Body of pancreas (tissue), 4 donors: ENCODE results near the gene BMPR2. TPM values are rescaled to one million over a fixed set of nuclear protein-coding genes. Genes with fewer than 3 reads are reported as not detected.

Experiments
- ATAC-seq: fragments of 150-250 bp; one replicate; pipeline ENCODE4 v1.9.1; 2016
- DNase-seq, 4 donors: peaks; one replicate each; pipeline ENCODE4 v3.0.0-alpha.2; 2019
- H3K27ac ChIP-seq, 4 donors: fragments of 200-600 bp; sonication (generic); 1 replicate in 3 of 4; 2 replicates in 1 of 4; pipeline versions ENCODE4 v1.5.1 to v1.6.1; 2016 to 2019; ENCODE audit warnings: mild to moderate bottlenecking in 1 of 4, mixed read lengths in 1 of 4, moderate library complexity in 1 of 4
- H3K27me3 ChIP-seq, 2 donors: fragments of 200-600 bp; sonication (generic); one replicate each; pipeline ENCODE4 v1.6.0; 2016; ENCODE audit warnings: mild to moderate bottlenecking in 1 of 2
- H3K36me3 ChIP-seq, 2 donors: fragments of 200-600 bp; sonication (generic); replicated peaks in 1 of 2; 2 replicates each; pipeline ENCODE4 v1.5.1; 2016; ENCODE audit warnings: low read depth in 2 of 2; ENCODE audit not compliant: insufficient read depth in 1 of 2
- H3K4me1 ChIP-seq: fragments of 200-600 bp; sonication (generic); one replicate; pipeline ENCODE4 v1.6.0; 2016
- H3K4me3 ChIP-seq, 2 donors: fragments of 200-600 bp; sonication (generic); 1 replicate in 1 of 2; 2 replicates in 1 of 2; pipeline ENCODE4 v1.5.1; 2016 to 2019
- H3K9me3 ChIP-seq, 3 donors: fragments of 200-600 bp; sonication (generic); 1 replicate in 2 of 3; 2 replicates in 1 of 3; pipeline ENCODE4 v1.5.1; 2016
- CTCF ChIP-seq, 7 experiments: fragments of 450-650 bp in 4 of 7; fragments of 200-600 bp in 3 of 7; sonication (generic) in 3 of 7; IDR thresholded peaks; one replicate each; pipeline ENCODE4 v1.5.1; 2016 to 2019; ENCODE audit warnings: antibody characterized with exemption in 7 of 7
- POLR2A ChIP-seq, 3 donors: fragments of 450-650 bp; IDR thresholded peaks; one replicate each; pipeline ENCODE4 v1.6.1; 2016; ENCODE audit warnings: antibody characterized with exemption in 3 of 3, mild to moderate bottlenecking in 2 of 3
- WGBS, 2 donors: methylation state at CpG; one replicate each; pipeline ENCODE4 v1.1.5; 2017; 5-methylcytosine and 5-hydroxymethylcytosine counted together
- intact Hi-C: fragments of 100-400 bp; cut with DNase I; formaldehyde crosslinking; loops from one replicate; pipeline ENCODE4 v1.15.1; 2023
- total RNA-seq, 2 donors: library from RNA; depleted of rRNA; stranded (reverse); fragments of >200 nt; gene quantifications; one replicate each; pipeline ENCODE4 v1.1.0, GENCODE V29; 2016

BMPR2 gene
- total RNA-seq, 2 donors from 2014 or later = 13.7 to 26.7 TPM

- no peak for DNase-seq
- H3K27ac ChIP-seq = no peak overlapping the region
- WGBS, 2 donors = 78 to 81% methylated on average over 7 of the region's 7 CpGs
- no peaks in the 10 kb centered on the region for H3K36me3 ChIP-seq
- intact Hi-C loops = no loop called here
- H3K27me3 ChIP-seq = no peaks in the 10 kb centered on the region
- H3K9me3 ChIP-seq = no peaks in the 10 kb centered on the region
- no peak for ATAC-seq
- TF ChIP-seq CTCF (IDR thresholded peaks at IDR 0.05) = no peak
- TF ChIP-seq POLR2A (IDR thresholded peaks at IDR 0.05) = no peak
- H3K4me3 ChIP-seq = no peak overlapping the region
- H3K4me1 ChIP-seq = no peaks in the 10 kb centered on the region
These were observed 38.3 kb upstream of the BMPR2 start for GRCh38 chr2:202337706-202338346.

- WGBS, 2 donors = 65 to 72% methylated on average over 3 of the region's 3 CpGs
- intact Hi-C loops = no loop called here
- Histone ChIP-seq H3K4me1 (no peaks in the 10 kb centered on the region), H3K27me3 (no peaks in the 10 kb centered on the region), H3K9me3 (no peaks in the 10 kb centered on the region), H3K36me3 (no peaks in the 10 kb centered on the region), H3K27ac (no peak overlapping the region), H3K4me3 (no peak overlapping the region)
- no peak for TF ChIP-seq CTCF (IDR thresholded peaks at IDR 0.05)
- no peak for TF ChIP-seq POLR2A (IDR thresholded peaks at IDR 0.05)
- no peak for ATAC-seq
- no peak for DNase-seq
These were observed 36.9 kb upstream of the BMPR2 start for GRCh38 chr2:202339071-202339870.

- no peak overlapping the region for H3K4me3 ChIP-seq
- DNase-seq = no peak
- H3K9me3 ChIP-seq = no peaks in the 10 kb centered on the region
- no peaks in the 10 kb centered on the region for H3K27me3 ChIP-seq
- no peak overlapping the region for H3K27ac ChIP-seq
- no peak for ATAC-seq
- no peaks in the 10 kb centered on the region for H3K4me1 ChIP-seq
- TF ChIP-seq POLR2A (IDR thresholded peaks at IDR 0.05) (no peak), CTCF (IDR thresholded peaks at IDR 0.05) (no peak)
- no peaks in the 10 kb centered on the region for H3K36me3 ChIP-seq
- 48 to 71% methylated on average over 1 of the region's 1 CpG for WGBS, 2 donors
- intact Hi-C loops = no loop called here
These were observed 31.9 kb upstream of the BMPR2 start for GRCh38 chr2:202344178-202344577.

GRCh38 chr2:202346180-202346579, 29.9 kb upstream of the BMPR2 start:
- H3K36me3 ChIP-seq = no peaks in the 10 kb centered on the region
- H3K4me1 ChIP-seq = no peaks in the 10 kb centered on the region
- DNase-seq = no peak
- TF ChIP-seq POLR2A (IDR thresholded peaks at IDR 0.05) (no peak), CTCF (IDR thresholded peaks at IDR 0.05) (no peak)
- ATAC-seq = no peak
- H3K9me3 ChIP-seq = no peaks in the 10 kb centered on the region
- H3K27me3 ChIP-seq = no peaks in the 10 kb centered on the region
- intact Hi-C loops = no loop called here
- H3K4me3 ChIP-seq = no peak overlapping the region
- 92 to 94% methylated on average over 7 of the region's 7 CpGs for whole genome bisulfite sequencing, 2 donors
- no peak overlapping the region for H3K27ac ChIP-seq
